ENCODE results near the gene TRIM44.

GRCh38 chr11:35730254-35730653 is 67.7 kb downstream of the TRIM44 start:
- TF ChIP-seq POLR2A (IDR thresholded peaks at IDR 0.05) = no peak
- TF ChIP-seq CTCF (IDR thresholded peaks at IDR 0.05) = no peak
- TF ChIP-seq POLR2AphosphoS5 (IDR thresholded peaks at IDR 0.05) = no peak

Data from breast epithelium (tissue), 3 donors.